Measurements from ENCODE around the gene WASHC1.
"Not testable (repeated sequence)": the region's sequence is repeated elsewhere in the genome, so short reads cannot be mapped to it uniquely, and the experiment has no call there.

Gene WASHC1

GRCh38 chr9:14129-14809 lies 15.0 kb downstream of the WASHC1 start:
- not testable (repeated sequence) for H3K9me3 ChIP-seq (ENCODE audit: control insufficient read depth in 2 of 2, low read length in 2 of 2); H3K4me3 ChIP-seq (ENCODE audit: low read length in 2 of 2); H3K27me3 ChIP-seq (ENCODE audit: control insufficient read depth in 2 of 2, insufficient read depth in 2 of 2, low read length in 2 of 2); H3K36me3 ChIP-seq (ENCODE audit: control insufficient read depth in 2 of 2, insufficient read depth in 2 of 2, low read length in 2 of 2); H3K27ac ChIP-seq (ENCODE audit: low read depth in 2 of 2, low read length in 2 of 2); H3K4me1 ChIP-seq (ENCODE audit: control insufficient read depth in 2 of 2, insufficient read depth in 2 of 2, low read length in 2 of 2); H3K9ac ChIP-seq (ENCODE audit: low read depth in 1 of 2, low read length in 2 of 2)

GRCh38 chr9:11206-11605 lies 18.1 kb downstream of the WASHC1 start:
- not testable (repeated sequence) for H3K27ac ChIP-seq (ENCODE audit: low read depth in 2 of 2, low read length in 2 of 2); H3K4me1 ChIP-seq (ENCODE audit: control insufficient read depth in 2 of 2, insufficient read depth in 2 of 2, low read length in 2 of 2); H3K4me3 ChIP-seq (ENCODE audit: low read length in 2 of 2); H3K36me3 ChIP-seq (ENCODE audit: control insufficient read depth in 2 of 2, insufficient read depth in 2 of 2, low read length in 2 of 2); H3K27me3 ChIP-seq (ENCODE audit: control insufficient read depth in 2 of 2, insufficient read depth in 2 of 2, low read length in 2 of 2); H3K9me3 ChIP-seq (ENCODE audit: control insufficient read depth in 2 of 2, low read length in 2 of 2); H3K9ac ChIP-seq (ENCODE audit: low read depth in 1 of 2, low read length in 2 of 2)

- not testable (repeated sequence) for H3K27me3 ChIP-seq (ENCODE audit: control insufficient read depth in 2 of 2, insufficient read depth in 2 of 2, low read length in 2 of 2); H3K4me3 ChIP-seq (ENCODE audit: low read length in 2 of 2); H3K9ac ChIP-seq (ENCODE audit: low read depth in 1 of 2, low read length in 2 of 2); H3K27ac ChIP-seq (ENCODE audit: low read depth in 2 of 2, low read length in 2 of 2); H3K4me1 ChIP-seq (ENCODE audit: control insufficient read depth in 2 of 2, insufficient read depth in 2 of 2, low read length in 2 of 2); H3K36me3 ChIP-seq (ENCODE audit: control insufficient read depth in 2 of 2, insufficient read depth in 2 of 2, low read length in 2 of 2); H3K9me3 ChIP-seq (ENCODE audit: control insufficient read depth in 2 of 2, low read length in 2 of 2)
Observed at GRCh38 chr9:10653-11053, 18.6 kb downstream of the WASHC1 start.

GRCh38 chr9:10207-10606 lies 19.0 kb downstream of the WASHC1 start:
- H3K27ac ChIP-seq (ENCODE audit: low read depth in 2 of 2, low read length in 2 of 2); H3K27me3 ChIP-seq (ENCODE audit: control insufficient read depth in 2 of 2, insufficient read depth in 2 of 2, low read length in 2 of 2); H3K9ac ChIP-seq (ENCODE audit: low read depth in 1 of 2, low read length in 2 of 2); H3K36me3 ChIP-seq (ENCODE audit: control insufficient read depth in 2 of 2, insufficient read depth in 2 of 2, low read length in 2 of 2); H3K4me3 ChIP-seq (ENCODE audit: low read length in 2 of 2); H3K9me3 ChIP-seq (ENCODE audit: control insufficient read depth in 2 of 2, low read length in 2 of 2); H3K4me1 ChIP-seq (ENCODE audit: control insufficient read depth in 2 of 2, insufficient read depth in 2 of 2, low read length in 2 of 2): not testable (repeated sequence)
